IMR-90 (cell line): Measurements from ENCODE around the gene ST3GAL4. TPM values are rescaled to one million over a fixed set of nuclear protein-coding genes. Genes with fewer than 3 reads are reported as not detected.
A peak's percentile ranks its signal among the peaks of the same experiment; 100 is the strongest.

Experiments used
- ATAC-seq: fragments of 200-7000 bp; cut with Tn5 transposase; 2 replicates; pipeline ENCODE4 v1.9.1; 2020; ENCODE audit warnings: low read depth, mild to moderate bottlenecking, moderate library complexity
- BruUV-seq: library from RNA; stranded (reverse); fragments of 400-500 nt; replicated peaks from 2 replicates; lab custom pipeline; 2021; lab: Mats Ljungman, UMichigan
- CTCF ChIA-PET: fragments of 300-600 bp; formaldehyde crosslinking; extraction: SDS; loops from one replicate; lab custom pipeline; 2021; ENCODE audit warnings: antibody characterized with exemption; lab: Yijun Ruan, JAX
- POLR2A ChIA-PET: fragments of 300-600 bp; sonication (Branson Sonifier 250); formaldehyde crosslinking; loops from one replicate; lab custom pipeline; 2022; ENCODE audit warnings: antibody characterized with exemption; ENCODE audit not compliant: unreplicated experiment; lab: Charles Lee
- DNase-seq: peaks from one replicate; pipeline ENCODE4 v3.0.0; 2013
- H2AFZ ChIP-seq: replicated peaks from 2 replicates; pipeline ENCODE3; 2013; ENCODE audit warnings: low read length, mild to moderate bottlenecking; ENCODE audit not compliant: poor library complexity
- H2AK5ac ChIP-seq: 2 replicates; pipeline ENCODE4 v1.6.1; 2013; ENCODE audit warnings: low read depth, low read length, inconsistent platforms
- H2AK9ac ChIP-seq: replicated peaks from 2 replicates; pipeline ENCODE3; 2013; ENCODE audit warnings: mild to moderate bottlenecking, low read depth, low read length, moderate library complexity; ENCODE audit not compliant: poor library complexity
- H2BK120ac ChIP-seq: 2 replicates; pipeline ENCODE4 v1.6.1; 2013; ENCODE audit warnings: low read depth, low read length, inconsistent platforms
- H2BK15ac ChIP-seq: 3 replicates; pipeline ENCODE4 v1.6.1; 2013; ENCODE audit warnings: low read depth, low read length, inconsistent platforms
- H2BK20ac ChIP-seq: 2 replicates; pipeline ENCODE4 v1.6.1; 2013; ENCODE audit warnings: low read depth, mild to moderate bottlenecking, inconsistent platforms, low read length, moderate library complexity
- H2BK5ac ChIP-seq: 2 replicates; pipeline ENCODE4 v1.6.1; 2013; ENCODE audit warnings: mild to moderate bottlenecking, low read depth, low read length, inconsistent platforms; ENCODE audit not compliant: poor library complexity, severe bottlenecking
- H3K14ac ChIP-seq: replicated peaks from 2 replicates; pipeline ENCODE4 v1.6.1; 2013; ENCODE audit warnings: low read depth, low read length, inconsistent platforms
- H3K18ac ChIP-seq: 2 replicates; pipeline ENCODE4 v1.6.1; 2013; ENCODE audit warnings: low read depth, low read length, control low read depth
- H3K23ac ChIP-seq: 2 replicates; pipeline ENCODE4 v1.6.1; 2013; ENCODE audit warnings: low read depth, low read length, inconsistent platforms
- H3K27ac ChIP-seq: 2 replicates; pipeline ENCODE4 v1.5.1; 2013; ENCODE audit warnings: mild to moderate bottlenecking, control low read depth, low read length; ENCODE audit not compliant: insufficient read depth
- H3K27me3 ChIP-seq: 2 replicates; pipeline ENCODE4 v1.6.1; 2013; ENCODE audit warnings: low read length; ENCODE audit not compliant: control insufficient read depth, insufficient read depth
- H3K36me3 ChIP-seq: 2 replicates; pipeline ENCODE4 v1.6.1; 2013; ENCODE audit warnings: low read length, mixed read lengths; ENCODE audit not compliant: control insufficient read depth, insufficient read depth
- H3K4ac ChIP-seq: 2 replicates; pipeline ENCODE4 v1.6.1; 2013; ENCODE audit warnings: low read depth, low read length, inconsistent platforms
- H3K4me1 ChIP-seq: 2 replicates; pipeline ENCODE4 v1.6.1; 2013; ENCODE audit warnings: low read length, mixed read lengths; ENCODE audit not compliant: control insufficient read depth, insufficient read depth
- H3K4me2 ChIP-seq: 2 replicates; pipeline ENCODE4 v1.6.1; 2013; ENCODE audit warnings: low read depth, mild to moderate bottlenecking, control low read depth, low read length, moderate library complexity
- H3K4me3 ChIP-seq: 2 replicates; pipeline ENCODE4 v1.5.1; 2013; ENCODE audit warnings: low read depth, mild to moderate bottlenecking, control low read depth, low read length, moderate library complexity; ENCODE audit not compliant: insufficient read depth
- H3K56ac ChIP-seq: 2 replicates; pipeline ENCODE4 v1.6.1; 2013; ENCODE audit warnings: low read length, inconsistent platforms; ENCODE audit not compliant: insufficient read depth; ENCODE audit errors: extremely low read depth
- H3K79me1 ChIP-seq, 2 experiments: 2 replicates each; pipeline ENCODE4 v1.6.1; 2013; ENCODE audit warnings: low read length in 2 of 2, inconsistent platforms in 1 of 2, low read depth in 1 of 2
- H3K9ac ChIP-seq: 2 replicates; pipeline ENCODE4 v1.6.1; 2013; ENCODE audit warnings: low read depth, low read length, control low read depth
- H3K9me1 ChIP-seq: 2 replicates; pipeline ENCODE4 v1.6.1; 2013; ENCODE audit warnings: low read length, inconsistent platforms; ENCODE audit not compliant: insufficient read depth
- H3K9me3 ChIP-seq: 2 replicates; pipeline ENCODE4 v1.6.1; 2013; ENCODE audit warnings: low read length; ENCODE audit not compliant: control insufficient read depth, insufficient read depth
- H4K20me1 ChIP-seq: 2 replicates; pipeline ENCODE4 v1.6.1; 2013; ENCODE audit warnings: low read length, inconsistent platforms; ENCODE audit not compliant: insufficient read depth
- H4K5ac ChIP-seq: 2 replicates; pipeline ENCODE4 v1.6.1; 2013; ENCODE audit warnings: mild to moderate bottlenecking, low read depth, low read length, control low read depth
- H4K8ac ChIP-seq, 2 experiments: 2 replicates each; pipeline ENCODE4 v1.6.1; 2013; ENCODE audit warnings: low read depth in 2 of 2, low read length in 2 of 2, control low read depth in 1 of 2, inconsistent platforms in 1 of 2
- H4K91ac ChIP-seq: 2 replicates; pipeline ENCODE4 v1.6.1; 2013; ENCODE audit warnings: low read depth, low read length, inconsistent platforms; ENCODE audit not compliant: insufficient read depth
- CEBPB ChIP-seq: IDR thresholded peaks from 2 replicates; pipeline ENCODE4 v1.6.1; 2012; ENCODE audit warnings: low read depth, low read length, improper control_type of control experiment
- FOS ChIP-seq: fragments of 150-350 bp; IDR thresholded peaks from 2 replicates; pipeline ENCODE4 v1.6.1; 2016; ENCODE audit warnings: low read depth, low read length
- MXI1 ChIP-seq: IDR thresholded peaks from 2 replicates; pipeline ENCODE4 v1.6.1; 2012; ENCODE audit warnings: low read depth, mild to moderate bottlenecking, low read length, moderate library complexity, borderline replicate concordance
- WGBS, 2 experiments: methylation state at CpG; one replicate each; pipeline versions ENCODE4 v1.1.5 to v1.1.7; 2013; ENCODE audit warnings: missing lambda C conversion rate in 2 of 2; ENCODE audit not compliant: insufficient read length in 1 of 2; ENCODE audit errors: extremely low coverage in 2 of 2; 5-methylcytosine and 5-hydroxymethylcytosine counted together
- dilution Hi-C: fragments of 300-500 bp; cut with HindIII; formaldehyde crosslinking; loops from one replicate; pipeline ENCODE4 v1.14.3; 2018; ENCODE audit warnings: low sequenced_read_pairs; ENCODE audit not compliant: unreplicated experiment
- in situ Hi-C: fragments of 300-500 bp; cut with MboI; formaldehyde crosslinking; loops from 3 replicates; pipeline ENCODE4 v1.14.3; 2019; ENCODE audit warnings: low sequenced_read_pairs, inconsistent platforms, mixed read lengths
- intact Hi-C: fragments of 100-400 bp; cut with micrococcal nuclease; formaldehyde crosslinking; loops from 2 replicates; pipeline ENCODE4 v1.10.0; 2022
- polyA plus RNA-seq, 3 experiments: library from polyadenylated mRNA; depleted of rRNA; stranded (reverse); fragments of >200 nt; gene quantifications; 2 replicates each; pipeline ENCODE4 v1.2.3, GENCODE V29; 2012; ENCODE audit warnings: low replicate concordance in 1 of 3
- total RNA-seq: library from RNA; depleted of rRNA; stranded (reverse); fragments of >200 nt; gene quantifications from 2 replicates; pipeline ENCODE4 v1.2.3, GENCODE V29; 2012

ST3GAL4 gene
- total and polyA plus RNA-seq, 2 of the 4 experiments (the other 2 are of a cell fraction) = 17.0 to 19.7 TPM

DNA sequence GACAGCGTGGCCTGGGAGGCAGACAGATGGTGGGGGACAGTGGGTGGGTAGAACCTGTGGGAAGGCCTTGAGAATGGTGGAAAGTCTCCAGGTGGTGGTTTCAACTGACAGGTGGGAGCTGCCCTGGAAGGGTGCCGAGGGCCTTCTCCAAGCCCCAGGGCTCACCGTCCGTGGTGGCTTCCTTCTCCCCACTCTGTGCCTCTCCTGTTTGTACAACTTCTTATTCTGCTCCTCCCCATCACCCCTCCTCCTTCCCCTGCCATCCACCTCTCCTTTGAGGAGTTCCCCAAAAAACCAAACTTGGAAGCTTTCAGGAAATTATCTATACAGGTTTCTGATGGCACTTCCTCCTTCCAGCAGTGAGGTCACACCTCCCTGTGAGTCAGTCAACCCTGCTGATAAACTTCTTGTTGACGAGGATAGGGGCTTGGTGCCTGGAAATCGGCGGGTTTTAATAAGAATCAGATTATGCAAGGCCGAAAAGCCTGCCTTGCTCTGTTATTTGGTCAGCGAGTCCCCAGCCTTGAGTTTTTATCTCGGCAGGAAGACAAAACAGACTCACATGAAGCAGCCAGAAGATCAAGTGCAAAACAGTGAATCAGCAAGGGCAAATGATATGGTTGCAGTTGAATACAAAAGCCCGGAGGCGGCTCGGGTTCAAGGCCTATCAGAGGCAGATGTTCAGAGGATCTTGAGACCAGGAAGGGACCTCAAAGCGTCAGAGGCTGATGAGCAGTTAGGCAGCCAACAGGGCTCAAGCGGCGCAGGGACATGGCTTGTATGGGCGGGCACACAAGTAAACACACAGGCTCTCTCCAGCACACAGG lies 9.5 kb upstream of the ST3GAL4 start:
- BruUV-seq = no TSS peak
- Histone ChIP-seq H3K9me3 (no peaks in the 10 kb centered on the region), H2BK5ac (peak overlapping the region; percentile 52), H3K56ac (no peak overlapping the region; the same call in 1 of the 2 replicates), H2AK9ac (peak overlapping the region; percentile 74), H3K36me3 (peaks cover 8% of the 10 kb centered on the region; the same call in 1 of the 2 replicates), H3K23ac (no peak overlapping the region; the same call in 1 of the 2 replicates), H3K4me1 (peaks cover 28% of the 10 kb centered on the region), H2AFZ (peak overlapping the region; percentile 62), H3K4ac (peak overlapping the region; percentile 37), H3K14ac (0 out of 2 replicates have a peak overlapping the region, but pooled peaks have one; percentile 14), H4K5ac (no peak overlapping the region; the same call in 1 of the 2 replicates), H3K4me3 (no peak overlapping the region), H2AK5ac (peak overlapping the region; percentile 20), H3K9ac (no peak overlapping the region), H2BK15ac (no peak overlapping the region), H4K8ac (peak overlapping the region; percentile 2 to 36; a peak in 2 of 4 replicates), H4K91ac (no peak overlapping the region; the same call in 1 of the 2 replicates), H2BK120ac (no peak overlapping the region), H3K18ac (0 out of 2 replicates have a peak overlapping the region, but pooled peaks have one; percentile 32), H3K27me3 (no peaks in the 10 kb centered on the region), H3K27ac (peak overlapping the region; percentile 42), H4K20me1 (no peaks in the 10 kb centered on the region), H2BK20ac (no peak overlapping the region), H3K9me1 (peaks cover 35% of the 10 kb centered on the region), H3K79me1 (peaks cover 18 to 56% of the 10 kb centered on the region in 2 experiments), H3K4me2 (no peak overlapping the region; the same call in 1 of the 2 replicates)
- intact Hi-C loops (no loop called here), dilution Hi-C loops (no loop called here), in situ Hi-C loops (no loop called here)
- ATAC-seq (peak; percentile 44), DNase-seq (peak; percentile 75)
- CTCF ChIA-PET = no interaction called here
- 42% methylated on average over 5 of the region's 17 CpGs; no CpG with 5 or more reads in 1 of the 2 experiments for WGBS, 2 experiments
- POLR2A ChIA-PET = no interaction called here
- TF ChIP-seq MXI1 (no peak), CEBPB (peak; percentile 55; the same call in 1 of the 2 replicates), FOS (0 out of 2 replicates have a peak, but pooled peaks have one; percentile 30)
